ENCODE measurements around the gene TNK2. TPM values are rescaled to one million over a fixed set of nuclear protein-coding genes. Genes with fewer than 3 reads are reported as not detected.

TNK2 gene
- total RNA-seq, 2 experiments from 2014 or later, result 150 to 177 TPM

DNA sequence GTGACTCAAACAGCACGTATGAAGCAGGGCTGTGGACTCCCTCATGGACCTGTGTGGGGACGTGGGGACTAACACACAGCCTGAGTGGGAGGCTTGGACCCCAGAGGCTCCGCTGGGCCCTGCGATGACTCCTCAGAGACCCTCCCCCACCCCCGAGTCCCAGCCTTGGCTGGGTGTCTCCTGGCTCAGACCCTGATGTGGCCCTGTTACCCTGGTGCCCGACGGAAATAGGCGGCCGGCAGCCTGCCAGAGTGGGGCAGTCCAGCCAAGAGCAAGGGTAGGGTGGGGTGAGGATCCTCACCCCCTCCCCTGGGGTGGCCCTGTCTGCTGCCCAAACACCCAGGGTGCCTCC lies 15.3 kb downstream of the TNK2 start:
- Mint-ChIP-seq H3K4me3 (no peak overlapping the region), H3K9me3 (ENCODE audit: low read depth) (no peaks in the 10 kb centered on the region), H3K4me1 (peaks cover 27% of the 10 kb centered on the region), H3K36me3 (peaks cover 3% of the 10 kb centered on the region), H3K27me3 (no peaks in the 10 kb centered on the region), H3K27ac (no peak overlapping the region)
- ATAC-seq (no peak), DNase-seq (no peak)
- CTCF ChIA-PET, result interaction anchor here (1.1 to 12.6 kb wide), 9 partner anchors 7 to 78 kb away, joined by 3 to 192 read pairs (median 28); partner anchors contain the start of gene TNK2

DNA sequence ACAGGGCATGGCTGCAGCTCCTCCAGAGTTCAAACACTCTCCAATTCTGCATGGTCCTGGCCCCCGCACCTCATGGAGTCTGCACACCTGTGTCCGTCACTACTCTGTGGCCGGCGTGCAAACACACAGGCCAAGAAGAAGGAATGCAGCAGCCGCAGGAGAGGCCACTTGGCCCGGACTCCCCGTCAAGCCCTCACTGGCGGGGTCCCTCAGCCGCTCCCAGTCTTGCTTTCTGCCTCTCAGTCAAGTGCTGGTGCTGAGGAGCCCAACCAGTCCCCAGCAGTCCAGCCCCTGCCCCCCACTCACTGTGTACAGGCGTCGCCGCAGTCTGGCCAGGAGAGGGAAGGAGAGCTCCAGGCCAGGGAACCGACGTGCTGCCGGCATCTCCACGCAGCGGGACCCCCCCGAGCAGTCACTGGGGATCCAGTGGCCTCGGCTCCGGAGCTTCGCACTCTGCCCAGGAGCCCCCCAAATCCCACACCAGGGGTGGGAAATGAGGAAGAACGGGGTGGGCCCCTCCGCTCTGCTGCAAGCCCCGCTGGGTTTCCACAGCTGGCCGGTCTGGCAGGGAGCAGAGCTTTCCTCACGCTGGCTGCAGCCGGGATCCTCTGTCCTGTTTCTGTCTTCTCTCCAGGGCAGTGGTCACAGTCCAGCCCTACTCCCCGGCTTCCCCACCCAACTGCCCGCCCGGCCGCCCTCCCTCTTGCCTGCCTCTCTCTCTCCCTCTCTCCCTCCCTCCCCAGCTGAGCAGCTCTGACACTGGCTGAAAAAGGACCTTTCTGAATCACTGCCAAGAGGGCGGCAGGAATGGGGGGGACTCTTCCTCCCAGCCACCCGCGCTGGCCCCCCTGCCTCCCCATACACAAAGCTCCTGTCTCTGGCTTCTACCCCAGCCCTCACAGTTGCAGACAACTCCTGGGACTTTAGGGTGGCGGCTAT lies 16.0 kb downstream of the TNK2 start:
- ATAC-seq (no peak), DNase-seq (no peak)
- Mint-ChIP-seq H3K9me3 (ENCODE audit: low read depth) (no peaks in the 10 kb centered on the region), H3K27me3 (no peaks in the 10 kb centered on the region), H3K36me3 (peaks cover 9% of the 10 kb centered on the region), H3K27ac (no peak overlapping the region), H3K4me3 (no peak overlapping the region), H3K4me1 (peaks cover 25% of the 10 kb centered on the region)
- CTCF ChIA-PET, result interaction anchor here (1.1 to 12.6 kb wide), 4 partner anchors 10 to 42 kb away, joined by 4 to 192 read pairs (median 74); no protein-coding TSS in a partner anchor

DNA sequence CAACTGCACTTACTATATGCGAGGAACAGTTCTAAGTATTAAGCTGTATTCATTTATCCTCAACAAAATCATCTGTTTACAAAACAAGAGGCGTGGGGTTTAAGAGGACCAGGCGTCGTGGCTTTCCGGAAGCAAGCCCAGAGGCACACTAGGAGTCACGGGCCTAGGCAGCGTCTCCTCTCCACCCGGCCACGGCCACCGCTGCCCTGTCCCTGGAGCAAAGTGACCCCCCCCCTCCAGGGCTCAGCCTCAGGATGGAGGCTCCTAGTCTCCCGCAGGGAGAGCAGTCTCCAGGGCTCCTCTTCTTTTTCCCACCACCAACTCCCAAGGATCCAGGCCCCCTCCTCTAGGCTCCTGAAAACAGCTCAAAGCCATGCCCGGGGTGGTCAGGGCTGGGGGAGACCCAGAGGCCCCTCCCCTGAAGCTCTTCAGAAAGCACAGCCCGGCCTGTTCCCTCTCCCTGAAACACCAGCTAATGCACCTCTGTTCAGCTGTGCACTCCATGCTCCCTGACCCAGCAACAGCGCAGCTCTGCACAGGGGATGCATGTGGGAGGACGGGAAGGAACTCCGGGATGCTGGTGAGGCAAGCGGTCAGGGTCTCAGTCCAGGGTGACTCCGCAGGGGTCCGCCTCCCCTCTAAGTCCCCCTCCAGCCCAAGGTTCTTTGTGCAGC lies 16.8 kb downstream of the TNK2 start:
- Mint-ChIP-seq H3K4me3 (no peak overlapping the region), H3K27ac (no peak overlapping the region), H3K9me3 (ENCODE audit: low read depth) (no peaks in the 10 kb centered on the region), H3K4me1 (peaks cover 17% of the 10 kb centered on the region), H3K27me3 (no peaks in the 10 kb centered on the region), H3K36me3 (peaks cover 10% of the 10 kb centered on the region)
- CTCF ChIA-PET, result interaction anchor here (0.8 to 12.6 kb wide), 4 partner anchors 22 to 42 kb away, joined by 3 to 192 read pairs (median 66); no protein-coding TSS in a partner anchor
- DNase-seq (no peak), ATAC-seq (no peak)

DNA sequence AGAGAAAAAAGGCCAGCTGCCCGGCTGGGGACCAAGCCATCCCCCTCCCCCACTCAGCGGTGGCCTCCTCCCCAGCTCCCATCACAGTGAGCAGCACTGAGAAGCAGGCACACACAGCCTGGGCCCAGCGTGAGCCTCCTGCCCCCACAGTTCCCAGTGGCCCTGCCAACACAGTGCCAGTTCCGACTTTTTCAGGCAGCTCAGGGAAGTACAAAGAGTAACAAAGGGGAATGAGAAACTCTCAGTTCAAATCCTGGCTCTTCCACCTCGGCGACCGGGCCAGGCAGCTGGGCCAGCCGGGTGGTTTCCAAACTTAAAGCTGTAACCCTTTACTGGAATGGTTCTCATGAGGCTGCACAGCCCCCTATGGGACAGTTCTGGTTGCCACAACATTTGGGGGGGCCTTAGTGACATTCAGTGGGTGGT lies 18.5 kb downstream of the TNK2 start:
- H3K36me3 Mint-ChIP-seq, result peaks cover 15% of the 10 kb centered on the region
- H3K27ac Mint-ChIP-seq, result no peak overlapping the region
- H3K9me3 Mint-ChIP-seq (ENCODE audit: low read depth), result no peaks in the 10 kb centered on the region
- H3K4me3 Mint-ChIP-seq, result no peak overlapping the region
- CTCF ChIA-PET, result interaction anchor here (2.6 to 12.6 kb wide), 3 partner anchors 25 to 40 kb away, joined by 13 to 192 read pairs (median 17); no protein-coding TSS in a partner anchor
- ATAC-seq, result no peak
- H3K27me3 Mint-ChIP-seq, result no peaks in the 10 kb centered on the region
- peaks cover 12% of the 10 kb centered on the region for H3K4me1 Mint-ChIP-seq
- no peak for DNase-seq

DNA sequence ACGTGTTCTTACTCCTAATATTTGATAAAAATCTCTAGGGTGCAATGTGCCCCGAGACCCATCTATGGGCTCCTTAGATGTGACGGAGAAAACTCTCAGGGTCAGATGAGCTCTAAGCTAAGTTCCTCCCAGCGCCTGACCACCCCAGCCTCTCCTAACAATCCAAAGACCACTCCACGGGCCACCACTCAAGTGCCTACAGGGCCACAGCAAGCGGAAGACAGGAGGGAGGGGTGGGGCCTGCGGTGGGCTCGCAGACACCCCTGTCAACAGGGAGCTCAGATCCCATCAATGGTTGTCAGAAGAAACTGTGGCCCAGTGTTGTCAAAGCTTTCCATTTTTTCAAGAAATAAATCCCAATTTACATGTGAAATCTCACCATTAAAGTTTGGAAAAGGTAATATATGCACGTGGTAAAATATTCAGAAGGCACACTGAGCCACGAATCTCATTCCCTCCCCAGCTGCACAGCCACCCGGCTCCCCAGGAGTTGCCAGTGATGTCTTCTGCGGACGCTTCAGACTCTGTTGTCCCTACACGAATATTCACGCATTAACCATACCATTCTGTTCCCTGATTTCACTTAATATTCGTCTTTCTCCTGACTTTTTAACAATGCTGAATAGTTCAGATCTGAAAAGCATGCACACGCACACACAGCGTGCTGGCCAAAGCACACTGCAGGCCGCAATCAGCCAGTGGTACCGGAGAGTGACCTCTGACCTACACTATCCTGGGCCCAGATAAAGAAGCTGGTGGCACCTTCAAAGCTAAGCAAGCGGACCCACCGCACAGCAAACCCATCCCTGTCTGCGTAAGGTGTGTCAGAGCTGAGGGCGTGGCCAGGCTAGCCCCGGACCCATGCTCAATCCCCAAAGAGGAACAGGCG lies 19.1 kb downstream of the TNK2 start:
- ATAC-seq, result no peak
- Mint-ChIP-seq H3K9me3 (ENCODE audit: low read depth) (no peaks in the 10 kb centered on the region), H3K4me1 (peaks cover 7% of the 10 kb centered on the region), H3K4me3 (no peak overlapping the region), H3K27ac (no peak overlapping the region), H3K36me3 (peaks cover 15% of the 10 kb centered on the region), H3K27me3 (no peaks in the 10 kb centered on the region)
- DNase-seq, result no peak
- CTCF ChIA-PET, result interaction anchor here (0.6 to 12.6 kb wide), 4 partner anchors 10 to 39 kb away, joined by 3 to 192 read pairs (median 15); no protein-coding TSS in a partner anchor

DNA sequence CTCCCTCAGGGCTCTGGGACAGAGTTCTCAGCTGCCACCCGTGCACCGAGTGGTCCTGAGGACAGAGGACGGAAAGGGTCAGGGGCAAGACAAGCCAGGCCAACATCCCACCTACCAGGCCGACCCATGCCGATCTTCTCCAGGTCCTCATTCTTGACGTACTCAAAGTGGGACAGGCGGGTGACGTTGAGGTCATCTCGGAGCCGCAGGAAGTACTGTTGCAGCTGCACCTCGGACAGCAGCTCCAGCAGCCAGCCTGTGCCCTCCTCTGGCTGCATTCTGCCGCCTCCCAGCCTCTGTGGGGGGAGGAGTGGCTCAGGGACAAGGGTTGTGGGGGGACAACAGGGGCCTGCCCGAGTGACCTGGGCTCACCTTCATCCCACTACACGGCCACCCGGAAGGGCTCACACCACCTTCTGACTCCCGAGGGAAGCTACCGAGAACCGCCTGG lies 20.0 kb downstream of the TNK2 start:
- CTCF ChIA-PET, result interaction anchor here (0.6 to 12.6 kb wide), 4 partner anchors 11 to 38 kb away, joined by 3 to 192 read pairs (median 15); no protein-coding TSS in a partner anchor
- DNase-seq, result no peak

DNA sequence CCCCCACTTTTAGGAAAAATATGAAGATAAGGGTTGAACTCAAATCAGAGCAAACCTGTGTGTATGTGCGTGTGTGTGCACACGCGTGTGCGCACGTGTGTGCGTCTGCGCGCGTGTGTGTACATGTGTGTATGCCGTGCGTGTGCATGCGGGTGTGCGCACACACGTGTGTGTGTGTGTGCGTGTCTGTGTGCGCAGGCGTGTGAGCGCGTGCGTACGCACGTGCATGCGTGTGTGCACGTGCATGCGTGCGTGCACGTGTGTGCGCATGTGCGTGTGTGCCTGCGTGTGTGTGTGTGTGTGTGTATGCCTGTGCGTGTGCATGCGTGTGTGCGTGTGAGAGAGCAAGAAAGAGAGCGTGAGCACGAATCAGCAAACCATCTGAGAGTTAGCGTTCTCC lies 20.7 kb downstream of the TNK2 start:
- Mint-ChIP-seq H3K27ac (no peak overlapping the region), H3K36me3 (peaks cover 23% of the 10 kb centered on the region), H3K4me3 (no peak overlapping the region), H3K4me1 (peaks cover 4% of the 10 kb centered on the region), H3K27me3 (no peaks in the 10 kb centered on the region), H3K9me3 (ENCODE audit: low read depth) (no peaks in the 10 kb centered on the region)
- ATAC-seq, result no peak
- CTCF ChIA-PET, result interaction anchor here (1.3 to 12.6 kb wide), 2 partner anchors 29 to 37 kb away, joined by 4 to 192 read pairs; no protein-coding TSS in a partner anchor
- no peak for DNase-seq

More for the DNA sequence above, 20.0 kb downstream of the TNK2 start:
- peaks cover 4% of the 10 kb centered on the region for H3K4me1 Mint-ChIP-seq
- no peak for ATAC-seq
- no peaks in the 10 kb centered on the region for H3K27me3 Mint-ChIP-seq
- H3K27ac Mint-ChIP-seq, result no peak overlapping the region
- no peak overlapping the region for H3K4me3 Mint-ChIP-seq
- H3K36me3 Mint-ChIP-seq, result peaks cover 20% of the 10 kb centered on the region
- H3K9me3 Mint-ChIP-seq (ENCODE audit: low read depth), result no peaks in the 10 kb centered on the region

DNA sequence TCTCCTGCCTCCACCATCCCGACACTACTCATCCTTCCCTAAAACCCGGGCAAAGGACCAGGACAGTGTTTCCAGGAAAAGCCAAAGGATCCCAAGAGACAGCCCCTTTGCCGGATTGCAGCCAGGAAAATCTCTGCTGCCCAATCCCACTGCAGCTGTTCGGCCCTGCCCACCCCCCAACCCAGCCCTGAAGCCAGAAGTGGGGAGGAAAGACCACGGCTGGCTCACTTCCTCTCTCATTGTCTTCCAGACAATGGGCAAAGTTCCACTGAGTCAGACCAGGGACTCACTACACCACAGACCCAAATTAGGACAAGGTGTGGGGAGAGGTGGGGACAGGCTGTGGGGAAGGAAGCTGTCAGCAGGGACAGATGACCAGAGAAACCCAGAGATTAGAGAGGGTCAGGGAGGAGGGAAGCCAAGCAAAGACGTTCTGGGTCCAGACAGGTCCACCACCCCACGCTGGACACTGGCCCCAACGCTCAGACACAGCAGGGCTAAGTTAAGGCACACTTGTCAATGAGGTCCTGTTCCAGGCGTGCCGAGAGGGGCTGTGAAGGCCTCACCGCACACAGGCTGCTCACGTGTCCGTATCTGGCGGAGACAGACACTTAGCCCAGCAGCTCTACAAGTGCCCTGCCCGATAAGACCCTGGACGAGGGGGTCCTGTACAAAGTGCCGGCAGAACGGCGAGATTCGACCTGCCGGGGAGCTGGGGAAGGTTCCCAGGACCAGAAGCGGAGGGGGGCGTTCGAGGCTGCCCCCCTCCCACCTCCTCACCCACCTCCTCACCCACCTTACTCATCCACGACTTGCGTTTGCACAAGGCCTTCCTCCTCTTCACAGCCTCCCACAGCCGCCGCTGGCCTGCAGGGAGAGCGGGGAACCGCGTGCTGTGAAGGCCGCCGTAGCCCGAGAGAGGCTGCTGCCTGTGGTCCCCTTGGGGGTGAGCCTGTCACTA lies 21.9 kb downstream of the TNK2 start:
- H3K36me3 Mint-ChIP-seq, result peaks cover 23% of the 10 kb centered on the region
- no peaks in the 10 kb centered on the region for H3K9me3 Mint-ChIP-seq (ENCODE audit: low read depth)
- H3K4me3 Mint-ChIP-seq, result no peak overlapping the region
- DNase-seq, result no peak
- CTCF ChIA-PET, result interaction anchor here (1.3 to 12.6 kb wide), 4 partner anchors 8 to 35 kb away, joined by 3 to 192 read pairs (median 10); no protein-coding TSS in a partner anchor
- H3K27me3 Mint-ChIP-seq, result no peaks in the 10 kb centered on the region
- H3K27ac Mint-ChIP-seq, result no peak overlapping the region
- ATAC-seq, result no peak
- H3K4me1 Mint-ChIP-seq, result peaks cover 4% of the 10 kb centered on the region

DNA sequence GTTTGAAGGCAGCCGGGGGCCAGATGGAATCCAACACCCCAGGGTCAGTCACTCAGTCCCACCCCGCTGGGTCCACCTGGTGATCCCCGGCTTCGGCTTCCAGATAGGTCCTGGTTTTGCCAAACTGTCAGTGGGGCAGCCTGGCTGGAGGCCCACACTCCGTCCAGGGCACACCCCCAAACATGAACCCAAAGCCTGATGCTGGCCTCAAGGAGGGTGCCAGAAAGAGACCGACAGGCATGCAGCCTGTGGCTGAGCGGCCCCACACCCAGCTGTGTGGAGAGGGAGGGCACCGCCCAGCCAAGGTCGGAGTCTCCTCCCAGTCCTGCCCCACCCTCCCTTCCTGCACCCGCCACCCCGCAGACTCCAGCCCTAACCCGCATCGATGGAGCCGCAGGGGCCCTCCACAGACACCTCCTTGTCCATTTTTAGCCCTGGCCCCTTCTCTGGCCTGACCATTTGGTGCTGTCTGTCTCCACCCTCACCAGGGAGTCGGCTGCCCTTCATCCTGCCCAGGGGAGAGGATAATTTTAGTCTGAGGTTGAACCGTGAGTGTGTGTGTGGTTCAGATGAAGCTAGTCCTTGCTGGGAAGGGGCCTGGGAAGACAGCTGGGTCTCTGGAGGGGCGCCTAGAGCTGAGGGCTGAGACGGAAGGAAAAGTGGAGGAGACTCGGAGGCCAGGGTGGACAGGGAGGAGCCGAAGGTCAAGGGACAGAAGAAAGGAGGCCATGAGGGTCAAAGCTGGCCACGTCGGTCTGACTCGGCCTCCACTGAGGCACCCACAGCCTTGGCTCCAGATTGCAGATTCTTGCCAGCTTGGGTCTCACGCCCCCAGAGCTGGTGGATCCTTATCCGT lies 23.1 kb downstream of the TNK2 start:
- ATAC-seq (no peak), DNase-seq (no peak)
- H3K4me1 Mint-ChIP-seq, result peaks cover 4% of the 10 kb centered on the region
- H3K9me3 Mint-ChIP-seq (ENCODE audit: low read depth), result no peaks in the 10 kb centered on the region
- no peak overlapping the region for H3K4me3 Mint-ChIP-seq
- no peak overlapping the region for H3K27ac Mint-ChIP-seq
- H3K27me3 Mint-ChIP-seq, result no peaks in the 10 kb centered on the region
- peaks cover 23% of the 10 kb centered on the region for H3K36me3 Mint-ChIP-seq
- CTCF ChIA-PET, result interaction anchor here (0.6 to 12.6 kb wide), 4 partner anchors 9 to 43 kb away, joined by 3 to 192 read pairs (median 10); no protein-coding TSS in a partner anchor

DNA sequence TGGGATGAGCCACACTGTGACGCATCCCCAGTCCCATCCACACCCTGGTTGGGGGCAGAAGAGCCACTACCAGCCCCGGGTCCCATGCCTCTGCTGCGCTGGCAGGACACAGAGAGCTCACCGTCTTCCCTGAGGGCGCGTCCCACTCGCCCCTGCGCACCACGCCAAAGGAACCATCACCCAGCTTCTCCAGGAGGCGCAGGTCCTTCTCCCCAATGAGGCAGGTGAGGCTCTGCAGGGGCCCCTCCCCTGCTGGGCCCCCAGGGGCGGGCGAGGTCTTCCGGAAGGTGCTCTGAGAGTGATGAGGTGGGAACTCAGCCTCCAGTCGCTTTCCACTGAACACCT lies 23.7 kb downstream of the TNK2 start:
- Mint-ChIP-seq H3K27ac (no peak overlapping the region), H3K4me3 (no peak overlapping the region), H3K9me3 (ENCODE audit: low read depth) (no peaks in the 10 kb centered on the region), H3K4me1 (peaks cover 4% of the 10 kb centered on the region), H3K36me3 (peaks cover 25% of the 10 kb centered on the region), H3K27me3 (no peaks in the 10 kb centered on the region)
- no peak for DNase-seq
- CTCF ChIA-PET, result interaction anchor here (0.6 to 12.6 kb wide), 3 partner anchors 10 to 42 kb away, joined by 4 to 192 read pairs (median 5); no protein-coding TSS in a partner anchor
- no peak for ATAC-seq

DNA sequence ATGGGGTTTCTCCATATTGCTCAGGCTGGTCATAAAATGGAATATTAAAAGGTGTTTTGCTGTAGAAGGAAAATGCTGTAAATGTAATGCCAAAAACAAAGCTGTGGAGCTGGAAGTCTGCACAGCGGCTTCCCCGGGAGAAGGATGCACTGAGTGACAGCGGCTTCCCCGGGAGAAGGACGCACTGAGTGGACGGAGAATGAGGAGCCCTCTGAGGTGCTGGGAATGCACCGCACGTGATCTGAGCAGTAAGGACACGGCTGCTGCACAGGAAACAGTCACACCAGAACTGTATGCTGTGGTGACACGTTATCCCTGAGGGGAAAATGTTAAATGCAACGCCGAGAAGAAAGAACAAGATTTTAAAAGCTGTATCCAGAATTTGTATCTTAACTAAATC lies 24.6 kb downstream of the TNK2 start:
- Mint-ChIP-seq H3K27ac (no peak overlapping the region), H3K27me3 (no peaks in the 10 kb centered on the region), H3K36me3 (peaks cover 25% of the 10 kb centered on the region), H3K4me1 (peaks cover 4% of the 10 kb centered on the region), H3K4me3 (no peak overlapping the region), H3K9me3 (ENCODE audit: low read depth) (no peaks in the 10 kb centered on the region)
- CTCF ChIA-PET, result interaction anchor here (1.6 kb wide), 1 partner anchor 11 kb away, joined by 4 read pairs; no protein-coding TSS in a partner anchor
- DNase-seq (no peak), ATAC-seq (no peak)
